HG03378 (cell line): ENCODE results near the gene SAE1.
A peak's percentile ranks its signal among the peaks of the same experiment; 100 is the strongest.
"Not testable (repeated sequence)": the region's sequence is repeated elsewhere in the genome, so short reads cannot be mapped to it uniquely, and the experiment has no call there.

ENCODE experiments used
- ATAC-seq: cut with Tn5 transposase; IDR thresholded peaks from one replicate; pipeline ENCODE4 v1.9.1; 2021; ENCODE audit warnings: mild to moderate bottlenecking, moderate library complexity; ENCODE audit not compliant: unreplicated experiment

Gene SAE1

GRCh38 chr19:47232422-47233211 is 102.0 kb downstream of the SAE1 start:
- ATAC-seq, result no peak

DNA sequence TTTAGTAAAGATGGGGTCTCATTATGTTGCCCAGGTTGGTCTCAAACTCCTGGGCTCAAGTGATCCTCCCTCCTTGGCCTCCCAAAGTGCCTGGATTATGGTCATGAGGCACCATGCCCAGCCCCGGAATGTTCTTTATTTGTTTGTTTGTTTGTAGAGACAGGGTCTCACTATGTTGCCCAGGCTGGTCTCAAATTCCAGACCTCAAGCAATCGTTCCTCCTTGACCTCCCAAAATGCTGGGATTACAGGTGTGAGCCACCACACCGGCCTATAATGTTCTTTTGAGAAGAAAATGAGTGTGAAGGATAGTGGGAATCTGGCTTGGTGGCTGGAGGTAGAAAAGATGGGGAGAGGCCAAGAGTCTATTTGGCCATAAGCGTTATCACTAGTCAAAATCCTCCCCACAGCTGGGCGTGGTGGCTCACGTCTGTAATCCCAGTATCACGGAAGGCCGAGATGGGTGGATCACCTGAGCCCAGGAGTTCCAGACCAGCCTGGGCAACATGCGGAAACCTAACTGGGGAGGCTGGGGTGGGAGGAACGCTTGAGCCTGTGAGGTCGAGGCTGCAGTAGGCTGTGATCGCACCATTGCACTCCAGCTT is 105.5 kb downstream of the SAE1 start:
- no peak for ATAC-seq

GRCh38 chr19:47239152-47239551 is 108.5 kb downstream of the SAE1 start:
- ATAC-seq, result no peak

- ATAC-seq, result no peak
These were observed 109.1 kb downstream of the SAE1 start for GRCh38 chr19:47239610-47240296.

DNA sequence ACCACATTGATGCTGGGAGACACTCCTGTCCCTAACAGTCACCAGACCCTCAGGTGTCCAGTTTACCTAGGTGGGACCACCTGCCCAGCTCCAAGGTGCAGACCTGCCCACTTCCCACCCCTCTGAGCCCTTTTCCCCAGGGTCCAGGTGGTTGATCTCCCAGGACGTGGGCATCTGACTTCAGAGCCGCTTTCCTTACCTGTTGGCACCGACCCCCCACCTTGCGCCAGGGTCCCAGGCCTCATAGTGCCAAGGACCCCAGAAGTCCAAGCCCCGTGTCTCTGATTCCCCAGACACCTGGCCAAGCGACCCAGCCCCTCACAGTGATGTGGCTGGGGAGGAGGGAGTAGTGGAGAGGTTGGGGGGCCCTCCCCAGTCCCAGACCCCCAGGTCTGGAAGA is 109.9 kb downstream of the SAE1 start:
- ATAC-seq, result no peak

- ATAC-seq, result no peak
These were observed 110.6 kb downstream of the SAE1 start for GRCh38 chr19:47240996-47241918.

DNA sequence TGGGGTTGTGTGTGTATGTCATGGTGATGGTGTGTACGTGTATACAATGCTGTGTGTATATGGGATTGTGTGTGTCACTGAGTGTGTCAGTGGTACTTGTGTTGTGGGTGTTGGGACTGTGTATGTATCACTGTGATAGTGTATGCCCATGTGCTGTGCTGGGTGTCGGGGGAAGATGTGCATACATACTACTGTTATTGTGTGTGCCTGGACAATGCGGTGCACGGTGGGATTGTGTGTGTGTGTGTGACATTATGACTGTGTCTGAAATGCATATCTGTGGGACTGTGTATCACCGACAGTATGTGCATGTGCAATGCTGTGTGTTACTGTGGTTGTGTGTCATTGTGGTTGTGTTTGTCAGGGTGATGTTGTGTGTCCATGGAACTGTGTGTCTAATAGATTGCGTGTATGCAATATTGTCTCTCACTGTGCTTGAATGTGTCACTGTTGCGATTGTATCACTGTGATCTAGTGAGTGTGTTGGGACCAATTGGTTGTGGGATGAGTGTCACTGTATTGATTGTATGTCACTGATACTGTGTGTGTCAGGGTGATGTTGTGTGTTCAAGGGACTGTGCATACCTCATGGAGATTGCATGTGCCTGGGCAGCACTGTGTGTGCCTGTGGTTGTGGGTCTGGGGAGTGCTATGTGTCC is 111.4 kb downstream of the SAE1 start:
- ATAC-seq, result no peak

- ATAC-seq, result no peak
These were observed 112.7 kb downstream of the SAE1 start for GRCh38 chr19:47243364-47243775.

DNA sequence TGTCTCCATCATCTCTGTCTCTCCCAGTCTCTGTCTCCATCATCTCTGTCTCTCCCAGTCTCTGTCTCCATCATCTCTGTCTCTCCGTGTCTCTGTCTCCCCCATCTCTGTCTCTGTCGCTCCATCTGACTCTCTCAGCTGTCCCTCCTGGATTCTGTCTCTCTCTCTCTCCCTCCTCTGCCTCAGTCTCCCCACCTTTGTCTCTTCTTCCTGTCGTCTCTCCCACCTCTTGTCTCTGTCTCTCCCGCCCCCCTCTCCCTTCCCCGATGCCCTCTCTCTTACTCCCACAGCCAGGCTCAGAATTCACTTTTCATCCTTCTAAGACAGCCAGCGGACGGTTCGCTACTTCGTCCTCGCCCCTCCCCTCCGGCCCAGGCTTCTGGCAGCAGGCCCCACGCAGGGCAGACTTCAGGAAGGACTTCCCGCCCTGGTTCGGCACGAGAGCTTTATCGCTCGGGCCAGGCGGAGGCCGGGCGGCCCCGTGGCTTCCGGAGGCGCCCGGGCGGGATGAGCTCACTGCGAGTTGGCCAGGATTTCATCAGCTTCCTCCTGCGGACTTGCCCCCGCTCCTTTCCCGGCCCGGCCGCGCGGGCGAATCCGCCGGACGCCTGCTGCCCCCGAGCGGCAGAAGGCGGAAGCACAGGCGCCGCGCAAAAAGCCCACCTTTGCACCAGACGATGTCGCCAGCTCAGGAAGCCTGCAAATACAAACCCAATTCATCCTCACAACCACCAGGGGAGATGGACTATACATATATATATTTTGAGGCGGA is 113.3 kb downstream of the SAE1 start:
- peak; percentile 58 for ATAC-seq

GRCh38 chr19:47247308-47247990 is 116.8 kb downstream of the SAE1 start:
- ATAC-seq, result no peak

DNA sequence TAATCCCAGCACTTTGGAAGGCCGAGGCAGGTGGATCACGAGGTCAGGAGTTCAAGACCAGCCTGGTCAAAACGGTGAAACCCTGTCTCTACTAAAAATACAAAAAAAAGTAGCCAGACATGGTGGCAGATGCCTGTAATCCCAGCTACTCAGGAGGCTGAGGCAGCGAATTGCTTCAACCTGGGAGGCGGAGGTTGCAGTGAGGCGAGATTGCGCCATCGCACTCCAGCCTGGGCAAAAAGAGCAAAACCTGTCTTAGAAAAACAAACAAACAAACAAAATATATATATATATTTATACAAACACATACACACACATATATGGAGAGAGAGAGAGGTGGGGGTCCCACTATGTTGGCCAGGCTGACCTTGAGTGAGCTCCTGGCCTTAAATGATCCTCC is 122.4 kb downstream of the SAE1 start:
- ATAC-seq, result not testable (repeated sequence)

DNA sequence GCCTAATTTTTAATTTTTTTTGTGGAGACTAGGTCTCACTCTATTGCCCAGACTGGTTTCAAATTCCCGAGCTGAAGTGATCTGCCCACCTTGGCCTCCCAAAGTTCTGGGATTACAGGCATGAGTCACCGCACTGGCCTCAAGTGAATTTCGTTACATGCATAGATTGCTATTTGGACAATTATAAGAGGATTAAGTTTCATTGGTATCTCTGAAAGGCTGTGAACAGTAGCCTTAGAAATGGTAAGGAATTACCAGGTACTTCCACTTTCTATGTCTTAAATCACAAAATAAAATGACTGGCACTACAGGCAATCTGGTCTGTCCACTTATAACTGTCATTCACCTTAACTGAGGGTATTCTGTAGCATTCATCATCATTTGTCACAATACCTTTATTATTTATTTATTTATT is 122.8 kb downstream of the SAE1 start:
- ATAC-seq, result no peak

- no peak for ATAC-seq
These were observed 123.3 kb downstream of the SAE1 start for GRCh38 chr19:47253970-47254369.

- ATAC-seq, result peak; percentile 33
These were observed 125.5 kb downstream of the SAE1 start, which contains the start of gene CCDC9 for GRCh38 chr19:47255879-47256692. Gene CCDC9 (plus strand): TSS chr19:47256525. CDS start chr19:47258401, 1,876 bp downstream.

- peak; percentile 64 for ATAC-seq
These were observed 126.2 kb downstream of the SAE1 start for GRCh38 chr19:47256693-47257410.

- no peak for ATAC-seq
These were observed 127.0 kb downstream of the SAE1 start for GRCh38 chr19:47257411-47258169.

GRCh38 chr19:47258434-47258833 is 127.8 kb downstream of the SAE1 start:
- no peak for ATAC-seq
